Gastrocnemius medialis (tissue), 4 donors: ENCODE results near the gene KCNQ1. TPM values are rescaled to one million over a fixed set of nuclear protein-coding genes. Genes with fewer than 3 reads are reported as not detected.

Source experiments
- ATAC-seq, 2 donors: fragments of 150-250 bp; one replicate each; pipeline ENCODE4 v1.9.1; 2016
- DNase-seq, 2 donors: peaks; one replicate each; pipeline ENCODE4 v3.0.0-alpha.2; 2019
- H3K27ac ChIP-seq, 4 donors: fragments of 200-600 bp; sonication (generic); 1 replicate in 1 of 4; 2 replicates in 3 of 4; pipeline ENCODE4 v1.5.1; 2016 to 2018; ENCODE audit warnings: mild to moderate bottlenecking in 2 of 4, moderate library complexity in 1 of 4
- H3K27me3 ChIP-seq, 3 donors: fragments of 200-600 bp; sonication (generic) in 2 of 3; 1 replicate in 1 of 3; 2 replicates in 2 of 3; pipeline versions ENCODE4 v1.5.1 to v1.6.0; 2016 to 2019; ENCODE audit warnings: mild to moderate bottlenecking in 1 of 3, moderate library complexity in 1 of 3
- H3K36me3 ChIP-seq, 2 donors: fragments of 200-600 bp; sonication (generic) in 1 of 2; one replicate each; pipeline ENCODE4 v1.5.1; 2017 to 2018
- H3K4me1 ChIP-seq, 2 donors: fragments of 200-600 bp; sonication (generic) in 1 of 2; one replicate each; pipeline ENCODE4 v1.5.1; 2016 to 2017; ENCODE audit warnings: mild to moderate bottlenecking in 2 of 2
- H3K4me3 ChIP-seq, 4 donors: fragments of 200-600 bp; sonication (generic) in 3 of 4; 1 replicate in 1 of 4; 2 replicates in 3 of 4; pipeline ENCODE4 v1.5.1; 2016 to 2019; ENCODE audit warnings: mild to moderate bottlenecking in 2 of 4
- H3K9me3 ChIP-seq, 3 donors: fragments of 200-600 bp; sonication (generic) in 2 of 3; 1 replicate in 1 of 3; 2 replicates in 2 of 3; pipeline ENCODE4 v1.5.1; 2016 to 2019
- POLR2A ChIP-seq, 2 donors: fragments of 450-650 bp; IDR thresholded peaks; one replicate each; pipeline ENCODE4 v1.6.1; 2017; ENCODE audit warnings: antibody characterized with exemption in 2 of 2, mild to moderate bottlenecking in 2 of 2, moderate library complexity in 2 of 2
- in situ Hi-C, 4 donors: fragments of 200-750 bp; cut with MboI; loops; one replicate each; pipeline versions ENCODE4 v1.15.0 to v1.8.0; 2017; ENCODE audit warnings: low sequenced_read_pairs in 4 of 4
- intact Hi-C: fragments of 100-400 bp; cut with DNase I; formaldehyde crosslinking; loops from one replicate; pipeline ENCODE4 v1.15.1; 2023; ENCODE audit warnings: low total_unique reads
- total RNA-seq, 4 donors: library from RNA; depleted of rRNA; stranded (reverse); fragments of >200 nt; gene quantifications; one replicate each; pipeline versions ENCODE4 v1.1.0 to v1.2.3, GENCODE V29; 2016
- TF ChIP-seq, protein P1 (sequence below), 5 experiments: fragments of 450-650 bp in 3 of 5; fragments of 200-600 bp in 2 of 5; sonication (generic) in 2 of 5; IDR thresholded peaks in 4 of 5; conservative IDR thresholded peaks in 1 of 5; 1 replicate in 4 of 5; 2 replicates in 1 of 5; pipeline ENCODE4 v1.5.1; 2016 to 2019; ENCODE audit warnings: antibody characterized with exemption in 5 of 5, mild to moderate bottlenecking in 3 of 5, moderate library complexity in 3 of 5

KCNQ1 gene
- total RNA-seq, 4 donors from 2014 or later = 0.15 to 1.00 (median 0.67) TPM

DNA sequence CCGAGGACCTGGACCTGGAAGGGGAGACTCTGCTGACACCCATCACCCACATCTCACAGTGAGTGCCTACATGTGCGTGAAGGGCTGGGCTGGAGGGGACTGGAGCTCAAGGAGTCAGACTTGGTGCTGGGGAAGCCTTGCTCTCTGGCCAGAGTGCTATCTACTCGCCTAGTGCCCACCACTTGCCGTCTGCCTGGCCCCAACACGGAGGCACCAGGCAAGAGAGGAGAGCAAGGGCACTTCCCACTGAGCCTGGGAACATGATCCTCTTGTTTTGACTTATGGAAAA, 217.2 kb downstream of the KCNQ1 start:
- ATAC-seq = no peak

DNA sequence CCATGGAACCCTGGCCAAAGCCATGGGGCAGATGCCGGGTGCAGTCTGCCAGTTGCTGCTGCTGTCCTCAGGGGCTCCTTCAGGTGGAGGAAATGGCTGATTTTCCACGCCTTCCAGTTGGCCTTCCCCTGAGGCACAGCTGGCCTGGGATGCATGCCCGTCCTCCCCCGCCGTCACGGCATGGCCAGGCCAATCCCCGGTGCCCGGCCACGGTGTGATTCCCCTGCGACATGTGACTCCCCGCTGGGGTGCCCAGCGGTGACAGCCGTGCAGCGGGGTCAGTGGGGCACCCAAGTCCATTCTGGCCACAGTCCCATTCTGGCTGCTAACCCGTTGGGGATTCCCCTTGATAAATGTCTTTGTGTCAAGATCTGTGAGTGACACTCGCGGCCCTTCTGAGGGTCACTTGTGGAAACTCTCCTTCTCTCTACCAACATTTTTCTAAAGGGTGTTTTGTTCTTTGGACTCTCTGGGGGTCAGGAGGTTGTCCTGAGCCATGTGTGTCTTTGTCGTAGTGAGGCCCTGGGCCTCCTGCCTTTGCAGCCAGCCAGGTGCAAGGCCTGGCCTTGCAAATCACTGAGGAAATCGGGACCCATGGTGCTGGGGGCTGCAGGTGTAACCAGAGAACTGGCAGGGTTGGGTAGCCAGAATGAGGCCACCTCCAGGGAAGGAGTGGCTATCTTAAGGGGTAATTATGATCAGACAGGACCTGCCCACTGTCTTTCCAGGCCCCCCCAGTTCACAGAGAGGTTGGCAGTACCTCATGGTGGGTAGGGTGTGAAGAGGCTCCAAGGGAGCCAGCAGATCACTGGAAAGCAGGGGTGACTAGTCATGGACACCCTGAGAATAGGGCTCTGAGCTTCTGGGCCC, 217.9 kb downstream of the KCNQ1 start:
- Histone ChIP-seq H3K36me3 (no peaks in the 10 kb centered on the region), H3K4me1 (peaks cover 0 to 11% of the 10 kb centered on the region in 2 donors), H3K27me3 (no peaks in the 10 kb centered on the region), H3K27ac (no peak overlapping the region), H3K4me3 (no peak overlapping the region), H3K9me3 (no peaks in the 10 kb centered on the region)
- in situ Hi-C loops (no loop called here), intact Hi-C loops (no loop called here)
- TF ChIP-seq POLR2A (IDR thresholded peaks at IDR 0.05) = no peak
- TF ChIP-seq, protein P1, sequence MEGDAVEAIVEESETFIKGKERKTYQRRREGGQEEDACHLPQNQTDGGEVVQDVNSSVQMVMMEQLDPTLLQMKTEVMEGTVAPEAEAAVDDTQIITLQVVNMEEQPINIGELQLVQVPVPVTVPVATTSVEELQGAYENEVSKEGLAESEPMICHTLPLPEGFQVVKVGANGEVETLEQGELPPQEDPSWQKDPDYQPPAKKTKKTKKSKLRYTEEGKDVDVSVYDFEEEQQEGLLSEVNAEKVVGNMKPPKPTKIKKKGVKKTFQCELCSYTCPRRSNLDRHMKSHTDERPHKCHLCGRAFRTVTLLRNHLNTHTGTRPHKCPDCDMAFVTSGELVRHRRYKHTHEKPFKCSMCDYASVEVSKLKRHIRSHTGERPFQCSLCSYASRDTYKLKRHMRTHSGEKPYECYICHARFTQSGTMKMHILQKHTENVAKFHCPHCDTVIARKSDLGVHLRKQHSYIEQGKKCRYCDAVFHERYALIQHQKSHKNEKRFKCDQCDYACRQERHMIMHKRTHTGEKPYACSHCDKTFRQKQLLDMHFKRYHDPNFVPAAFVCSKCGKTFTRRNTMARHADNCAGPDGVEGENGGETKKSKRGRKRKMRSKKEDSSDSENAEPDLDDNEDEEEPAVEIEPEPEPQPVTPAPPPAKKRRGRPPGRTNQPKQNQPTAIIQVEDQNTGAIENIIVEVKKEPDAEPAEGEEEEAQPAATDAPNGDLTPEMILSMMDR (IDR thresholded peaks at IDR 0.05 in 4 of 5, conservative IDR thresholded peaks at IDR 0.05 in 1 of 5) = no peak
- DNase-seq (no peak), ATAC-seq (no peak)

More for the DNA sequence above, 217.2 kb downstream of the KCNQ1 start:
- Histone ChIP-seq H3K27me3 (no peaks in the 10 kb centered on the region), H3K9me3 (no peaks in the 10 kb centered on the region), H3K4me1 (peaks cover 0 to 11% of the 10 kb centered on the region in 2 donors), H3K27ac (no peak overlapping the region), H3K36me3 (no peaks in the 10 kb centered on the region), H3K4me3 (no peak overlapping the region)
- in situ Hi-C loops = no loop called here
- DNase-seq = no peak
- intact Hi-C loops = no loop called here
- TF ChIP-seq POLR2A (IDR thresholded peaks at IDR 0.05) = no peak
- TF ChIP-seq, protein P1 (IDR thresholded peaks at IDR 0.05 in 4 of 5, conservative IDR thresholded peaks at IDR 0.05 in 1 of 5) = no peak

DNA sequence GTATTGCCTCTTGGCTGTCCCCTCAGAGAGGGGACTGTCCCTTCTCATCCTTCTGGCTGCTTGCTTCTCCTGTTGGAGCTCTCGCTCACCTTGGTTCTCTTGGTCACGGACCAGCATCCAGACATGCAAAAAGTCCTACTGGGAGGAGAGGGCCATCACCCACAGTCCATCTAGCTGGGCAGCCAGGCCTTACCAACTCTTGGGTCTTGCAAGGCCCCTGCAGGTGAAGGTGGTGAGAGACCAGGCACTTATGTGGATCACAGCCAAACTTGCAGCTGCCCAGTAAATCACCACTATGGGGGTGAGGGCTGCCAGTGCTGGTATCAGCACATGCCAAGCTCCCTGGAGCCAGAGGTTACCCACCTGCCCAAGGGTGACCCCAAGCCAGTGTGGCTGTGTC, 218.7 kb downstream of the KCNQ1 start:
- DNase-seq (no peak), ATAC-seq (no peak)
- intact Hi-C loops = no loop called here
- Histone ChIP-seq H3K4me3 (no peak overlapping the region), H3K9me3 (no peaks in the 10 kb centered on the region), H3K36me3 (no peaks in the 10 kb centered on the region), H3K27ac (no peak overlapping the region), H3K27me3 (no peaks in the 10 kb centered on the region), H3K4me1 (peaks cover 0 to 7% of the 10 kb centered on the region in 2 donors)
- in situ Hi-C loops = no loop called here
- no peak for TF ChIP-seq POLR2A (IDR thresholded peaks at IDR 0.05)
- TF ChIP-seq, protein P1 (IDR thresholded peaks at IDR 0.05 in 4 of 5, conservative IDR thresholded peaks at IDR 0.05 in 1 of 5) = no peak

DNA sequence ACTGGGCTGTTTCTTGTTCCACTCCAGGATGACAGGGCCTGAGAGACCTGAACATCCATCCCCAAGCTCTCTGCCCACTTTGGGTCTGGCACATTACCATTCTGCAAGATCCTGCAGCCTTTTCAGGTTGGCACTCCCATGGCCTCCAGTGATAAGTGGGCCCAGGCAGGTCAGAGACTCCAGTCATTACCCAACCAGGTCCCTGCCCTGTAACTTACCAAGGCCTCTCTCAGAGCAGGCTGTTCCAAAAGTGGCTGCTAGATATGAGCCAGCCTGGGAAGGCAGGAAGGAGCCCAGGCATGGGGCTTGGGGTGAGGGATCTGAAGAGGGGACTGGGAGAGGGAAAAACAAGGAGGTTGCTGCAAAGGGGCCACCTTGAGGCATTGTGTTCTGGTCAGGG, 219.1 kb downstream of the KCNQ1 start:
- no peaks in the 10 kb centered on the region for H3K36me3 ChIP-seq
- ATAC-seq = no peak
- no peak overlapping the region for H3K4me3 ChIP-seq
- no peak for TF ChIP-seq POLR2A (IDR thresholded peaks at IDR 0.05)
- TF ChIP-seq, protein P1 (IDR thresholded peaks at IDR 0.05 in 4 of 5, conservative IDR thresholded peaks at IDR 0.05 in 1 of 5) = no peak
- intact Hi-C loops (no loop called here), in situ Hi-C loops (no loop called here)
- no peak for DNase-seq
- peaks cover 0 to 3% of the 10 kb centered on the region in 2 donors for H3K4me1 ChIP-seq
- H3K27ac ChIP-seq = no peak overlapping the region
- no peaks in the 10 kb centered on the region for H3K9me3 ChIP-seq
- H3K27me3 ChIP-seq = no peaks in the 10 kb centered on the region
